HEK293T (cell line): ENCODE measurements around the gene NDFIP1.
A peak's percentile ranks its signal among the peaks of the same experiment; 100 is the strongest.

Experiments
- BHLHE40 ChIP-seq: fragments of 450-650 bp; IDR thresholded peaks from 2 replicates; pipeline ENCODE4 v1.6.1; 2016; ENCODE audit warnings: mild to moderate bottlenecking, moderate library complexity, borderline replicate concordance
- ELF4 ChIP-seq: fragments of 450-650 bp; IDR thresholded peaks from 2 replicates; pipeline ENCODE4 v1.6.1; 2017; ENCODE audit warnings: antibody characterized with exemption
- FOXA1 ChIP-seq: fragments of 450-650 bp; IDR thresholded peaks from 2 replicates; pipeline ENCODE4 v1.6.1; 2016; ENCODE audit warnings: mild to moderate bottlenecking
- FOXK2 ChIP-seq: fragments of 450-650 bp; IDR thresholded peaks from 2 replicates; pipeline ENCODE4 v1.6.1; 2016; ENCODE audit warnings: mild to moderate bottlenecking
- FOXM1 ChIP-seq: fragments of 450-650 bp; IDR thresholded peaks from 2 replicates; pipeline ENCODE4 v1.6.1; 2017; ENCODE audit warnings: mild to moderate bottlenecking, borderline replicate concordance
- HDGF ChIP-seq: fragments of 450-650 bp; IDR thresholded peaks from 2 replicates; pipeline ENCODE4 v1.6.1; 2017; ENCODE audit warnings: antibody characterized with exemption, borderline replicate concordance
- L3MBTL2 ChIP-seq: fragments of 450-650 bp; conservative IDR thresholded peaks from 2 replicates; pipeline ENCODE4 v1.6.1; 2016; ENCODE audit warnings: mild to moderate bottlenecking
- PKNOX1 ChIP-seq: fragments of 450-650 bp; IDR thresholded peaks from 2 replicates; pipeline ENCODE4 v1.6.1; 2016
- SP1 ChIP-seq: fragments of 450-650 bp; IDR thresholded peaks from 2 replicates; pipeline ENCODE4 v1.6.1; 2017
- SUZ12 ChIP-seq: fragments of 450-650 bp; IDR thresholded peaks from 2 replicates; pipeline ENCODE4 v1.6.1; 2016; ENCODE audit warnings: mild to moderate bottlenecking
- TARDBP ChIP-seq: fragments of 450-650 bp; IDR thresholded peaks from 2 replicates; pipeline ENCODE4 v1.6.1; 2016
- ZNF384 ChIP-seq: fragments of 450-650 bp; IDR thresholded peaks from 2 replicates; pipeline ENCODE4 v1.6.1; 2016

GRCh38 chr5:142087920-142088679, 20.5 kb upstream of the NDFIP1 start:
- no peak for TF ChIP-seq ELF4
- no peak for TF ChIP-seq SP1
- TF ChIP-seq PKNOX1 = 0 out of 2 replicates have a peak, but pooled peaks have one; percentile 3
- no peak for TF ChIP-seq FOXK2
- TF ChIP-seq BHLHE40 = no peak
- TF ChIP-seq L3MBTL2 = no peak
- no peak for TF ChIP-seq FOXM1
- TF ChIP-seq TARDBP = no peak
- TF ChIP-seq SUZ12 = no peak
- TF ChIP-seq ZNF384 = no peak
- no peak for TF ChIP-seq HDGF
- no peak for TF ChIP-seq FOXA1
